AG04450 (cell line): ENCODE results near the gene RING1. TPM values are rescaled to one million over a fixed set of nuclear protein-coding genes. Genes with fewer than 3 reads are reported as not detected.

Experiments
- CTCF ChIA-PET: fragments of 300-600, 350-600 bp; formaldehyde crosslinking; extraction: SDS; loops from one replicate; lab custom pipeline; 2022; ENCODE audit warnings: antibody characterized with exemption, inconsistent platforms; lab: Charles Lee
- POLR2A ChIA-PET: fragments of 350-600 bp; formaldehyde crosslinking; extraction: SDS; loops from one replicate; lab custom pipeline; 2021; ENCODE audit warnings: antibody characterized with exemption, inconsistent platforms; lab: Yijun Ruan, JAX
- DNase-seq: peaks from one replicate; pipeline ENCODE4 v3.0.0-alpha.2; 2011; ENCODE audit warnings: low read depth, low spot score
- H3K27ac ChIP-seq: one replicate; pipeline ENCODE4 v1.5.1; 2012; ENCODE audit warnings: low read depth, low read length, control low read depth
- H3K27me3 ChIP-seq: one replicate; pipeline ENCODE4 v1.6.0; 2012; ENCODE audit warnings: low read length; ENCODE audit not compliant: control insufficient read depth, insufficient read depth
- H3K4me3 ChIP-seq: 2 replicates; pipeline ENCODE4 v1.5.1; 2011; ENCODE audit warnings: mild to moderate bottlenecking, low read depth, low read length, control low read depth
- H3K9me3 ChIP-seq: 2 replicates; pipeline ENCODE4 v1.5.1; 2012; ENCODE audit warnings: low read length; ENCODE audit not compliant: control insufficient read depth, insufficient read depth
- CTCF ChIP-seq: IDR thresholded peaks from 2 replicates; pipeline ENCODE4 v1.5.1; 2011; ENCODE audit warnings: low read depth, low read length, control low read depth, inconsistent platforms
- polyA plus RNA-seq: library from polyadenylated mRNA; depleted of rRNA; stranded (reverse); fragments of >200 nt; gene quantifications from 2 replicates; pipeline ENCODE4 v1.2.3, GENCODE V29; 2011

Gene RING1
- polyA plus RNA-seq, 1 experiment = 23.8 TPM

- ChIA-PET POLR2A (no interaction called here), CTCF (no interaction called here)
- no peak overlapping the region for H3K27ac ChIP-seq
- peaks cover 3% of the 10 kb centered on the region for H3K27me3 ChIP-seq
- TF ChIP-seq CTCF = no peak
- no peaks in the 10 kb centered on the region; the same call in 1 of the 2 replicates for H3K9me3 ChIP-seq
- no peak overlapping the region for H3K4me3 ChIP-seq
- DNase-seq = no peak
Measured at GRCh38 chr6:33166811-33167210, 41.5 kb upstream of the RING1 start.

- Histone ChIP-seq H3K9me3 (no peaks in the 10 kb centered on the region; the same call in 1 of the 2 replicates), H3K27ac (no peak overlapping the region), H3K27me3 (peaks cover 6% of the 10 kb centered on the region), H3K4me3 (no peak overlapping the region)
- TF ChIP-seq CTCF = no peak
- ChIA-PET CTCF (no interaction called here), POLR2A (no interaction called here)
- no peak for DNase-seq
Measured at GRCh38 chr6:33167374-33168283, 40.7 kb upstream of the RING1 start.

- CTCF ChIA-PET = no interaction called here
- no peak for TF ChIP-seq CTCF
- DNase-seq = no peak
Measured at GRCh38 chr6:33168284-33168601, 40.1 kb upstream of the RING1 start.

GRCh38 chr6:33168639-33169038 is 39.7 kb upstream of the RING1 start:
- TF ChIP-seq CTCF = no peak
- DNase-seq = no peak
- Histone ChIP-seq H3K4me3 (no peak overlapping the region), H3K9me3 (no peaks in the 10 kb centered on the region; the same call in 1 of the 2 replicates), H3K27me3 (peaks cover 10% of the 10 kb centered on the region), H3K27ac (no peak overlapping the region)
- ChIA-PET POLR2A (no interaction called here), CTCF (no interaction called here)

More at GRCh38 chr6:33168284-33168601, 40.1 kb upstream of the RING1 start:
- no peaks in the 10 kb centered on the region; the same call in 1 of the 2 replicates for H3K9me3 ChIP-seq
- peaks cover 10% of the 10 kb centered on the region for H3K27me3 ChIP-seq
- H3K4me3 ChIP-seq = no peak overlapping the region
- POLR2A ChIA-PET = no interaction called here
- no peak overlapping the region for H3K27ac ChIP-seq
